ENCODE data around the gene TERT. TPM values are rescaled to one million over a fixed set of nuclear protein-coding genes. Genes with fewer than 3 reads are reported as not detected.

The TERT gene
- polyA plus RNA-seq, 2 of the 4 experiments (the other 2 are of a cell fraction) = 1.1 to 4.0 TPM

DNA sequence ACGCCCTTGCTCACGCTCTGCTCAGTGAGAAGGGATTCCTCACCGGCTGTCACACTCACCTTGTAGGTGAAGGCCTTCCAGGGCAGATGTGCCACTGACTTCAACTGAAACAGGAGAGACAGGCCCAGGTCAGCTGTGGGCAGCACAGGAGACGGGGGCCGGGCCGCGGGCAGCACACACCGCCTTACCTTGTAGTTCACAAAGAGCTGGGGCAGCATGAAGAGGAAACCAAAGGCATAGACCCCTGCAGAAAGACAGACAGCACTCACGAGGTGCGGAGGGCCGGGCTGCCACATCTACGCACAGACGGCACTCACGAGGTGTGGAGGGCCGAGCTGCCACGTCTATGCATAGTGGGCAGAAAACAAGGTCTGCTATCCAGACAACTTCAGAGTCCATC is 26.7 kb upstream of the TERT start (continued):
- no peak for TF ChIP-seq ESRRA (IDR thresholded peaks at IDR 0.05; ENCODE audit: borderline replicate concordance, low read length)
- TF ChIP-seq MYC (IDR thresholded peaks at IDR 0.05; ENCODE audit: borderline replicate concordance, low read length) = no peak
- TF ChIP-seq HOXA7 (CRISPR knock-in tag; IDR thresholded peaks at IDR 0.05) = no peak
- TF ChIP-seq MAFK (IDR thresholded peaks at IDR 0.05; ENCODE audit: partially characterized antibody) = no peak

DNA sequence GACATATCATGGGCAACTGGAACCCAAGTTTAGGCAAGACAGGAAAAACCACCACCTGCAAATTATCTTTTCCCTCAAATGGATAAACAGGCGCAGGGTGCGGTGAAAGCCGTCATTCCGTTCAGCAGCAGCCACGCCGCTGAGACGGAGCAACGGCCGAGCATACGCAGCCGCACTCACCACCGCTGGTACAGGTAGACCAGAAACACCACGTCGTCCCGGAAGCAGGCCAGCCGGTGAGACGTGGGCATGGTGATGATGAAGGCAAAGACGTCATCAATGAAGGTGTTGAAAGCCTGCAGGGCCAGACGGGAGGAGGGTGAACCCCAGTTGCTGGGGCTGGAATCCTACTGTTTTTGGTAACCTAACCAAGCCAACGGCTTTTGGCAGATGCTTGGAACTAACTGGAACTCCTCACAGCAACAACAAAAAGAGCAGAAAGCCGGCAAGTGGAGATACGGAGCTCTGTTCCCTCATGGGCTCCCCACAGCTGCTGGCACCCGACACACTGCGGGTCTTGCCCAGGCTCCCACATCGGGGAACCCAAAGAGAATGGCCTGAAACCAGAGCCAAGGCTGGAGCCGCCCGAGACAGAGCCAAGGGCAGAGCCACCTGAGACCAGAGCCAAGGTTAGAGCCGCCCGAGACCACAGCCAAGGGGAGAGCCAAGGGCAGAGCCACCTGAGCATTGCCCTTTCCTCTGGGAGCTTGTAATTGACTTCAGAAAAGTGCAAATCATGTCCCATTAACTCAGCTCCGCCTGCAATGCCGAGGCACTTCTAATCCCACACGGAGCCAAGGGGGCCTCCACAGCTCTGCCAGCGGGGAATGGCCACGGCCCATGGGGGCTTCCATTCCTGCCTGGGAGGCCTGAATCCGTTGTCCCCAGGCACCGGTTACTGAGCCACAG is 25.8 kb upstream of the TERT start:
- DNase-seq (ENCODE audit: low read depth in 1 of 2, low spot score in 1 of 2) (no peak), ATAC-seq (no peak), FAIRE-seq (no peak)
- Histone ChIP-seq H3K9me3 (no peaks in the 10 kb centered on the region), H3K27ac (no peak overlapping the region), H3K4me2 (no peak overlapping the region), H3K4me1 (peaks cover 12% of the 10 kb centered on the region), H3K4me3 (no peak overlapping the region)
- WGBS (ENCODE audit: missing lambda C conversion rate) = 91% methylated on average over 31 of the region's 36 CpGs
- CTCF ChIA-PET = interaction anchor here (0.6 to 1.8 kb wide), 4 partner anchors 11 to 164 kb away, joined by 3 to 5 read pairs (median 4); no protein-coding TSS in a partner anchor
- no peak for TF ChIP-seq TFCP2L1 (CRISPR knock-in tag; IDR thresholded peaks at IDR 0.05)
- no peak for TF ChIP-seq HEYL (CRISPR knock-in tag; IDR thresholded peaks at IDR 0.05)
- no peak for TF ChIP-seq KDM5A (IDR thresholded peaks at IDR 0.05)
- no peak for TF ChIP-seq GATA3 (IDR thresholded peaks at IDR 0.05; ENCODE audit: borderline replicate concordance)
- TF ChIP-seq FOSL2 (IDR thresholded peaks at IDR 0.05) = no peak
- TF ChIP-seq FOSL2 (CRISPR knock-in tag; IDR thresholded peaks at IDR 0.05) = no peak
- POLR2A ChIA-PET = no interaction called here

DNA sequence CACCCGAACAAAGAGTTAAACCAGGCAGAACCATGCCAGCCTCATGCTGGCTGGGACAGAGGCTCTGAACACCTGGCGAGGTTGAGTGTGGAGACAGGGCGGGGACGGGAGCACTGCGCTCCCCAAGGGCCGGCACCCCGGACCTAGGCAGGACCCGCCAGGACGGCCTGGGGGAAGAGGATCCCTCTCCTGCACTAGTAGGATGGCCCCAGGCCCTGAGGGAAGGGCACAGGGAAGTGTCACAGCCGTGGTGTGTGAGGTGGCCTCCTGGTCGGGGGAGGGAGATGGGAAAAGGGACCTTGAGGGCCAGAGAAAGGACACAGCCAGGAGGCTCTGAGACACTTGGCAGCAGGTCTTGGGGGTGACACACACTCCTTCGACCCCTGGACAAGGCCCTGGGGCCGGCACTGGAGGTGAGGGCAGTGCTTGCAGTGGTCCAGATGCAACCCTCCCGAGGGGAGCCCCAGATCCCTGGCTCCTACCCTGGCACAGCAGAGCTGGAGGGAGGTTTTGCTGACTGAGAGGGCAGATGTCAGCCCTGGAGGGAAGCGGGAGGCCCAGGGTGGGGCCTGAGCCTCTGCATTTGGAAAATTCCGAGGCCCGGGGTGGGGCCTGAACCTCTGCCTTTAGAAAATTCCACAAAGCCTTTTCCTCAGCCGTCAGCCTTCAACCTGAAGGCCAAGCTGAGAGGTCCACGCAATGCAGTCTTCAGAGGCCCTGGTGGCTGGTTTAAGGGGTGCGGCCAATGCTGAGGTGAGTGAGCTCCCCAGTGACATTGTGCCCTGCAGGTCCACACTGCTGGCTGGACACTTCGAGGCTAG is 24.8 kb upstream of the TERT start:
- no peak overlapping the region for H3K27ac ChIP-seq
- DNase-seq (ENCODE audit: low read depth in 1 of 2, low spot score in 1 of 2) (no peak), FAIRE-seq (no peak), ATAC-seq (peak in 1 of 2 experiments; percentile 42; a peak in 3 of 6 replicates)
- H3K9me3 ChIP-seq = no peaks in the 10 kb centered on the region
- ChIA-PET CTCF (no interaction called here), POLR2A (no interaction called here)
- peaks cover 13% of the 10 kb centered on the region for H3K4me1 ChIP-seq
- H3K4me3 ChIP-seq = no peak overlapping the region
- no peak overlapping the region for H3K4me2 ChIP-seq
- TF ChIP-seq, protein P1, sequence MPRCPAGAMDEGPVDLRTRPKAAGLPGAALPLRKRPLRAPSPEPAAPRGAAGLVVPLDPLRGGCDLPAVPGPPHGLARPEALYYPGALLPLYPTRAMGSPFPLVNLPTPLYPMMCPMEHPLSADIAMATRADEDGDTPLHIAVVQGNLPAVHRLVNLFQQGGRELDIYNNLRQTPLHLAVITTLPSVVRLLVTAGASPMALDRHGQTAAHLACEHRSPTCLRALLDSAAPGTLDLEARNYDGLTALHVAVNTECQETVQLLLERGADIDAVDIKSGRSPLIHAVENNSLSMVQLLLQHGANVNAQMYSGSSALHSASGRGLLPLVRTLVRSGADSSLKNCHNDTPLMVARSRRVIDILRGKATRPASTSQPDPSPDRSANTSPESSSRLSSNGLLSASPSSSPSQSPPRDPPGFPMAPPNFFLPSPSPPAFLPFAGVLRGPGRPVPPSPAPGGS (IDR thresholded peaks at IDR 0.05) = no peak
- TF ChIP-seq HOXB5 (CRISPR knock-in tag; IDR thresholded peaks at IDR 0.05) (no peak), TP53 (CRISPR knock-in tag; IDR thresholded peaks at IDR 0.05) (no peak), ESRRA (IDR thresholded peaks at IDR 0.05; ENCODE audit: borderline replicate concordance, low read length) (no peak), EP300 (IDR thresholded peaks at IDR 0.05) (no peak), SMC3 (IDR thresholded peaks at IDR 0.05) (no peak), RARB (CRISPR knock-in tag; IDR thresholded peaks at IDR 0.05) (no peak), CBX2 (IDR thresholded peaks at IDR 0.05; ENCODE audit: borderline replicate concordance, low read depth) (no peak), POLR2A (IDR thresholded peaks at IDR 0.05; ENCODE audit: low read length) (no peak), BHLHE40 (IDR thresholded peaks at IDR 0.05; ENCODE audit: low read depth, low read length) (no peak), ZSCAN20 (CRISPR knock-in tag; IDR thresholded peaks at IDR 0.05) (no peak), FOXS1 (CRISPR knock-in tag; IDR thresholded peaks at IDR 0.05) (no peak)
- TF ChIP-seq, protein P2, sequence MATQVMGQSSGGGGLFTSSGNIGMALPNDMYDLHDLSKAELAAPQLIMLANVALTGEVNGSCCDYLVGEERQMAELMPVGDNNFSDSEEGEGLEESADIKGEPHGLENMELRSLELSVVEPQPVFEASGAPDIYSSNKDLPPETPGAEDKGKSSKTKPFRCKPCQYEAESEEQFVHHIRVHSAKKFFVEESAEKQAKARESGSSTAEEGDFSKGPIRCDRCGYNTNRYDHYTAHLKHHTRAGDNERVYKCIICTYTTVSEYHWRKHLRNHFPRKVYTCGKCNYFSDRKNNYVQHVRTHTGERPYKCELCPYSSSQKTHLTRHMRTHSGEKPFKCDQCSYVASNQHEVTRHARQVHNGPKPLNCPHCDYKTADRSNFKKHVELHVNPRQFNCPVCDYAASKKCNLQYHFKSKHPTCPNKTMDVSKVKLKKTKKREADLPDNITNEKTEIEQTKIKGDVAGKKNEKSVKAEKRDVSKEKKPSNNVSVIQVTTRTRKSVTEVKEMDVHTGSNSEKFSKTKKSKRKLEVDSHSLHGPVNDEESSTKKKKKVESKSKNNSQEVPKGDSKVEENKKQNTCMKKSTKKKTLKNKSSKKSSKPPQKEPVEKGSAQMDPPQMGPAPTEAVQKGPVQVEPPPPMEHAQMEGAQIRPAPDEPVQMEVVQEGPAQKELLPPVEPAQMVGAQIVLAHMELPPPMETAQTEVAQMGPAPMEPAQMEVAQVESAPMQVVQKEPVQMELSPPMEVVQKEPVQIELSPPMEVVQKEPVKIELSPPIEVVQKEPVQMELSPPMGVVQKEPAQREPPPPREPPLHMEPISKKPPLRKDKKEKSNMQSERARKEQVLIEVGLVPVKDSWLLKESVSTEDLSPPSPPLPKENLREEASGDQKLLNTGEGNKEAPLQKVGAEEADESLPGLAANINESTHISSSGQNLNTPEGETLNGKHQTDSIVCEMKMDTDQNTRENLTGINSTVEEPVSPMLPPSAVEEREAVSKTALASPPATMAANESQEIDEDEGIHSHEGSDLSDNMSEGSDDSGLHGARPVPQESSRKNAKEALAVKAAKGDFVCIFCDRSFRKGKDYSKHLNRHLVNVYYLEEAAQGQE (IDR thresholded peaks at IDR 0.05) = no peak
- TF ChIP-seq, protein P3, sequence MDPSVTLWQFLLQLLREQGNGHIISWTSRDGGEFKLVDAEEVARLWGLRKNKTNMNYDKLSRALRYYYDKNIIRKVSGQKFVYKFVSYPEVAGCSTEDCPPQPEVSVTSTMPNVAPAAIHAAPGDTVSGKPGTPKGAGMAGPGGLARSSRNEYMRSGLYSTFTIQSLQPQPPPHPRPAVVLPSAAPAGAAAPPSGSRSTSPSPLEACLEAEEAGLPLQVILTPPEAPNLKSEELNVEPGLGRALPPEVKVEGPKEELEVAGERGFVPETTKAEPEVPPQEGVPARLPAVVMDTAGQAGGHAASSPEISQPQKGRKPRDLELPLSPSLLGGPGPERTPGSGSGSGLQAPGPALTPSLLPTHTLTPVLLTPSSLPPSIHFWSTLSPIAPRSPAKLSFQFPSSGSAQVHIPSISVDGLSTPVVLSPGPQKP (IDR thresholded peaks at IDR 0.05; ENCODE audit: low read depth, low read length) = no peak
- 92% methylated on average over 20 of the region's 21 CpGs for WGBS (ENCODE audit: missing lambda C conversion rate)
